GM12878 (cell line): ENCODE data around the gene TACC3.

Experiments used
- MYC ChIP-seq: IDR thresholded peaks from 2 replicates; pipeline ENCODE4 v1.6.1; 2011; ENCODE audit warnings: mild to moderate bottlenecking, low read length, moderate library complexity, inconsistent platforms; ENCODE audit not compliant: insufficient read depth, insufficient replicate concordance, insufficient read length, severe bottlenecking
- POLR2A ChIP-seq: IDR thresholded peaks from 2 replicates; pipeline ENCODE4 v1.6.1; 2011; ENCODE audit warnings: low read depth, mild to moderate bottlenecking, low read length
- SIN3A ChIP-seq: IDR thresholded peaks from 2 replicates; pipeline ENCODE4 v1.6.1; 2012; ENCODE audit warnings: low read depth, low read length, improper control_type of control experiment
- ZZZ3 ChIP-seq: IDR thresholded peaks from 2 replicates; pipeline ENCODE4 v1.6.1; 2011; ENCODE audit warnings: low read depth; ENCODE audit not compliant: control insufficient read depth, insufficient read length
- TF ChIP-seq, protein P1 (sequence below): IDR thresholded peaks from 2 replicates; pipeline ENCODE4 v1.6.1; 2012; ENCODE audit warnings: mild to moderate bottlenecking, low read depth, low read length

DNA sequence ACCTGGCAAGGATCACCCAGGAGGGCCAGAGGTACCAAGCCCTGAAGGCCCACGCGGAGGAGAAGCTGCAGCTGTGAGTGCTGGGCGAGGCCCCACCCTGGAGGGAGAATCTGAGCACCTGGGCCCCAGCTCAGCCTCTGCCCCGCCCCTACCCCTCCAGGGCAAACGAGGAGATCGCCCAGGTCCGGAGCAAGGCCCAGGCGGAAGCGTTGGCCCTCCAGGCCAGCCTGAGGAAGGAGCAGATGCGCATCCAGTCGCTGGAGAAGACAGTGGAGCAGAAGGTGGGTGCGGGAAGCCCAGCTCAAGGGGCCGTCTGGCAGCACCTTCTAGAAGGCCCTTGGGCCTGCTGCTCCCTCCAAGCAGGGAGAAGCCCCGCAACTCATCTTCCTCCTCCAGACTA lies 23.2 kb downstream of the TACC3 start:
- TF ChIP-seq MYC (no peak), POLR2A (no peak; the same call in 1 of the 2 replicates), ZZZ3 (no peak), SIN3A (no peak)
- TF ChIP-seq, protein P1, sequence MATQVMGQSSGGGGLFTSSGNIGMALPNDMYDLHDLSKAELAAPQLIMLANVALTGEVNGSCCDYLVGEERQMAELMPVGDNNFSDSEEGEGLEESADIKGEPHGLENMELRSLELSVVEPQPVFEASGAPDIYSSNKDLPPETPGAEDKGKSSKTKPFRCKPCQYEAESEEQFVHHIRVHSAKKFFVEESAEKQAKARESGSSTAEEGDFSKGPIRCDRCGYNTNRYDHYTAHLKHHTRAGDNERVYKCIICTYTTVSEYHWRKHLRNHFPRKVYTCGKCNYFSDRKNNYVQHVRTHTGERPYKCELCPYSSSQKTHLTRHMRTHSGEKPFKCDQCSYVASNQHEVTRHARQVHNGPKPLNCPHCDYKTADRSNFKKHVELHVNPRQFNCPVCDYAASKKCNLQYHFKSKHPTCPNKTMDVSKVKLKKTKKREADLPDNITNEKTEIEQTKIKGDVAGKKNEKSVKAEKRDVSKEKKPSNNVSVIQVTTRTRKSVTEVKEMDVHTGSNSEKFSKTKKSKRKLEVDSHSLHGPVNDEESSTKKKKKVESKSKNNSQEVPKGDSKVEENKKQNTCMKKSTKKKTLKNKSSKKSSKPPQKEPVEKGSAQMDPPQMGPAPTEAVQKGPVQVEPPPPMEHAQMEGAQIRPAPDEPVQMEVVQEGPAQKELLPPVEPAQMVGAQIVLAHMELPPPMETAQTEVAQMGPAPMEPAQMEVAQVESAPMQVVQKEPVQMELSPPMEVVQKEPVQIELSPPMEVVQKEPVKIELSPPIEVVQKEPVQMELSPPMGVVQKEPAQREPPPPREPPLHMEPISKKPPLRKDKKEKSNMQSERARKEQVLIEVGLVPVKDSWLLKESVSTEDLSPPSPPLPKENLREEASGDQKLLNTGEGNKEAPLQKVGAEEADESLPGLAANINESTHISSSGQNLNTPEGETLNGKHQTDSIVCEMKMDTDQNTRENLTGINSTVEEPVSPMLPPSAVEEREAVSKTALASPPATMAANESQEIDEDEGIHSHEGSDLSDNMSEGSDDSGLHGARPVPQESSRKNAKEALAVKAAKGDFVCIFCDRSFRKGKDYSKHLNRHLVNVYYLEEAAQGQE, result no peak
